GM21360 (cell line): Measurements from ENCODE around the gene ORMDL1.
"Not testable (repeated sequence)": the region's sequence is repeated elsewhere in the genome, so short reads cannot be mapped to it uniquely, and the experiment has no call there.

Experiments used
- ATAC-seq: cut with Tn5 transposase; IDR thresholded peaks from one replicate; pipeline ENCODE4 v1.9.1; 2021; ENCODE audit warnings: mild to moderate bottlenecking, moderate library complexity; ENCODE audit not compliant: unreplicated experiment

ORMDL1 gene

DNA sequence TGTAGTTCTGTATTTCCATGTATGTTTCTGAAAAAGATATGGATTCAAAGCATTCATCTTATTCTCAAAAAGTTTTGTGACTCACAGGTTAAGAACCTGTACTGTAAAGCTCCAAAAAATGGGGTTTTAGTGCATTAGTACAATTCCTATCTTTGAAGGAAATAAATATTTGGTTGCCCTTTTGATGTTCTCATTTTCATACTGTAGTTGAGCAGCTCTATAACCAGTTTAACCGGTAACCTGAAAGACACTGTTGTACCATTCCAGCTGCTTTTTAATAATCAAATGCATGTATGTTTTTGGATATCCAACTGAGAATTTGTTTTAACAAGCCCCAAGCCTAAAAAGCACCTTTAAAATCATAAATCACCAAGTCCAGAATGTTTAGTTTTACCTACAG is 11.9 kb downstream of the ORMDL1 start:
- no peak for ATAC-seq

DNA sequence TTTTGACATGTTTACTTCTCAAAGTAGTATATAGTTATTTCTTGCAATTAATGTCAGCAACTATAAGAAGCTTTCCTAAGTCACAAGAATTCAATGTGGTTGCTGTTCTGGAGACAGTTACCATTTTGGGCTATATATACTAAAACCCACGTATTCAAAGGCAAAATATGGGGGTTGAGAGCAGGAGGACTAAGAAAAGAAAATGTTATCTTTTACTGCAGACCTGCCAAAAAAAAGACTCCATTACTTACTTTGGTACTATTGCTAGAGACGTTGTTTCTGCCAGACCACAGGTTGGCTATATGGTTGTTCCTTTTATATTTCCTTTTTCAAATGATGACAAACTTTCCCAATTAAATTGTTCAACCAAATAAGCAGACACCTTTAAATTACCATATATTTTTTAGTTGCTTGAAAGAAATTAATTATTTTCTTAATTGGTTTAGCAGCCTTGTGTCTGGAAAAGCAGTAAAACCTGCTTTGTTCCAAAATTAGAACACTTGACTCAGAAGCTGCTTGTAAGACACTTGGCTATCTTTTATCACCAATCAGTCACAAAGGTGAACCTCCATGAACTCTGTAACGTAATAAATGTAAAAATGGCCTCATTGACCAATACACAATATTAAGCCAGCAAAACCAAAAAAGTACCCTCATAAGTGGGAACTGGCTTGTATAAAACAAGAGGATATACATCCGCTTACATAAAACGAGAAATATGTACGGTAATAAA is 13.4 kb downstream of the ORMDL1 start:
- no peak for ATAC-seq

DNA sequence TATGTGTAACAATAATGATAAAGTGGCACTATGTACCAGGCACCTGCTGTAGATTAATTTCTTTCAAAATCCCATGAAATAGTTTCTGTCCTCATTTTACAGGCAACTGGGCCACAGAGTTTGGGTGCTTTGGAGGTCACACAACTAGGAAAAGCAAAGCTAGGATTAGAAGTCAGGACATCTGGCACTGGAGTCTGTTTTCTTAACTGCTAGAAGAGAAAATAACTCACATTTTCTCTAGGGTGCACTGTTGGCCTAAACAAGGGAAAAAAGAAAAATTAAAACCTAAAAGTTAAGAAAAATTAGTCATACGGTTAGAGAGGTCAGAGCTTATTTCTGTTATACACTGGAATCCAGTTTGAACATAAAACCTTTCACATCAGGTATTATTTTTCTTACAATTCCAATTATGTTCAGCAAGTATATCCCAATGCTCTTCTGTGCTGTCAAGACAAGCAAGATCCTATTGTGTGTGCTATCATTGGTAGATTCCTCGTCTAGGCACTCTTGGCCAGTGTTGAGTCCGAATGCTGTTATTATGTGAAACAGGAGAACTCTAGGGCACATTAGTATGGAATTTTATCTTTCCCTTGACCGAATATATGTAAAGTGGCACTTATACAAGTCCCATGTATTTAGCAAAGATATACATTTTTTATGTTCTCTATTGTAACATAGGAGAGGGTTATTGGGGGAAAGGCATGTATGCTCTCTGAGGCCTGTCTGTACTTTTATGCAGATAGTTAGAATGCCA is 20.1 kb downstream of the ORMDL1 start:
- no peak for ATAC-seq

DNA sequence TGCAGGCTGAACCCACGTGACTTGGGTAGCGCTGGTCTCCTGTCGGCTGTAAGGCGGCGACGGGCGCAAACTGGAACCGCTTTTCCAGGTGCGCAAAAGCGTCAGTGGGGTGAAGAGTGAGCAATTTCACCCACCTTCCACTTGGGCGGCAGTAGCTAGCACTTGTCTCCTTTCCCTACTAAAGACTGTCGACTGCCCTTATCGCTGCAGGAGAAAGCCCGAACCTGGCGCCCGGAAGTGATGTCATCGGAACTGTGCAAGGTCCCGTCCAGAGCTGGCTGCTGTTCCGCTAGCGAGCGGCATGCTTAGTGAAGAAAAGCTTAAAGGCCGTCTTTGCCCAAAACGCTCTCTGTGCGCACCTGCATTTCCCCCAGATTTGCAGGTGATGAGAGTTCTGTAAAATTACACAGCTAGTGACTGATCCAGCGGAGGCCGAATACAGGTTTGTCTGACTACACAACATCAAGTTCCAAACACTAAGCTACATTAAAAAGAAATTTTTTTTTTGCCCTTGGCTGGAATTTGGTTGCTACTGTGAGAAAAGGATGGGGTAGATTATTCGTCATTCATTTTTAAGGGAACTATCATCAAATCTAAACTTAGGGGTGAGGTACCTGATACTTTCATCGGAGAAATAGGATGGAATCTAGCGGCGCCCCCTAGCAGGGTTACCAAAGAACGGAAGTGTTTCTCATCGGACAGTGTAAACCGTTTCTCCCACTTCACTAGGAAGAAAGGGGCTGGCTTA is 21.4 kb downstream of the ORMDL1 start, which contains the start of gene OSGEPL1:
Gene OSGEPL1, minus strand, starts transcription at position 242 of the 748 bp plus-strand sequence. CDS start 1,152 bp downstream, outside the sequence.
- peak; percentile 97 for ATAC-seq

DNA sequence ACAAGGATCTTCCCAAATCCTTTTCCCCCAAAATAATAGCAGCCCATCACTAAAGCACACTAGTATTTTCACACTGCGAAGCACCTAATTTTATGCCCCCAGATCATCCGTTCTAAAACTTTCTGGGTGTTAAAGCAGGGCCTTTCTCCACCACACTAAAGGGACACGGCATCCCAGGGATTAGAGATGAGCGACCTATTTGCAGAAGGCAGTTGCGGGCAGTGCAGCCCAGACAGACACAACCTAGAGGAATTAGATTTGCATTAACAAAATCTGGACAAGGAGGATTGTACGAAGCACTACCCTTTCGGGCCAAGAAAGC is 21.9 kb downstream of the ORMDL1 start:
- no peak for ATAC-seq

DNA sequence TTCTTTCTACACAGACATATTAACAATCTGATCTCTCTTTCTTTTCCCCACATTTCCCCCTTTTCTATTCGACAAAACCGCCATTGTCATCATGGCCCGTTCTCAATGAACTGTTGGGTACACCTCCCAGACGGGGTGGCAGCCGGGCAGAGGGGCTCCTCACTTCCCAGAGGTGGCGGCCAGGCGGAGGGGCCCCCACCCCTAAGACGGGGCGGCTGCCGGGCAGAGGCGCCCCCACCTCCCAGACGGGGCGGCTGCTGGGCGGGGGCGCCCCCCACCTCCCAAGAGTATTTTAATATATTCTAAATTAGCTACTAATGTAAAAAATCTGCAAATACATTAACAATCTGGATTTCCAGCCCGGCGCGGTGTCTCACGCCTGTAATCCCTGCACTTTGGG is 24.0 kb downstream of the ORMDL1 start:
- not testable (repeated sequence) for ATAC-seq

DNA sequence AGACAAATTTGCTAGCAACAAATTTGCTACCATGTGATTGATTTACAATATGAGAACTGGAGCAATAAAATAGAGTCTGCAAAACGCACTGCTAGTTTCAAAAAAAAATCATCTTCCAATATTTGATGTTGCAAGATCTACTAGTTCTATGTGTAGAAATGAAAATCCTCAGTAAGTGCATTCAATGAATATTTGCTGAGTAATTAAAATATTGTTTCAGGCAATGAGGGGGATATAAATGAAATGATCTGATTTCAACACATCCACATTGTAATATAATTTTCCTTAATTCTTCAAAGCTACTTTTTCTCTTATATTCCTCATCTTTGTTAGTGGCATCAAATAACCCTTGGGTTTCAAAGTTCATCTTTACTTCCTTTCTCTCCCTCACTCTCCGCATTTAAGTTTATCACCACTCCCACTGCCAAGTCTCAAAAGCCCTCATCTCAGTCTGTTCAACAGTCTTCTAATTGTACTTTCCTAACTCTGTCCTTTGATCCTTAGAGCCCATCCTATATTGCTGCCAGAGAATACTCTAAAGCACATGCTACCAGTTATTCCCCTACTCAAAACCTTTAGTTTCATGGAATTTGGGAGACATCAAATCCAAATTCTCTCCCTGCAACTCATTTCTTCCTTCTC is 27.7 kb downstream of the ORMDL1 start:
- no peak for ATAC-seq

DNA sequence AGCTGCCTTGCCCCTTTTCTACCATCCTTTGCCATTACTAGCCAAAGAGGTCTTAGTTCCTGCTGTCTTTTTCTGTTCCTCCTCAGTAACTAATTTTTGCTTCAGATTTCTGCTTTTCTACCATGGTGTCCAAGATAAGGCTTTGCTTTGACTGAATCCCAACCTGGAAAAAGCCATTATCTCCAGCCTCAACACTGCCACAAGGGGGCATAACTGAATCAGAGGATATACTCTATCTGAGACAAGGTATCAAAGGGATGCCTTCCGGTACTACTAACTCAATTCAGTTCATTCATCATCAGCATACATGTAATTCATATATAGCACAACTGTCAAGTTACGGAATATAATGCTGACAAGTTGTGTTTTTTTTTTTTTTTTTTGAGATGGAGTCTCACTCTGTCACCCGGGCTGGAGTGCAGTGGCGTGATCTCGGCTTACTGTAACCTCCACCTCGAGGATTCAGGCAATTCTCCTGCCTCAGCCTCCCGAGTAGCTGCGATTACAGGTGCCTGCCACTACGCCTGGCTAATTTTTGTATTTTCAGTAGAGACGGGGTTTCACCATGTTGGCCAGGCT is 33.0 kb downstream of the ORMDL1 start:
- ATAC-seq: no peak

DNA sequence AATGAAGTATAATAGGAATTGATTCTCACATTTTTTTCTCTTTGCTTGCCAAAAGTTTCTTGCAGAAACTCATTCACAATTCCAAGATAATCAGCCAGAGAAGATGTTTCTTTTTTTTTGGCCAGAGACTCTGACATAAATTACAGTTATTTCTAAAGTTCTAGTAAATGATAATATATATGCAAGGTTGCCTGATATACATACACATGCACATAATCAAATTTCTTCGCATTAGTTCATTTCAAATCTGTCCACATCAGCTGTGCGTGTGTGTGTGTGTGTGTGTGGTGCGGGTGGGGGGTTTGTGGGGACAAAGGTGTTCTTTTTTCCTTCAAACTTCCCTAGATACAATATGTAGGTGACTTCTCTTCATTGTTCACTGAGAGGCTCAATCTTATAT is 54.7 kb downstream of the ORMDL1 start:
- ATAC-seq: no peak

DNA sequence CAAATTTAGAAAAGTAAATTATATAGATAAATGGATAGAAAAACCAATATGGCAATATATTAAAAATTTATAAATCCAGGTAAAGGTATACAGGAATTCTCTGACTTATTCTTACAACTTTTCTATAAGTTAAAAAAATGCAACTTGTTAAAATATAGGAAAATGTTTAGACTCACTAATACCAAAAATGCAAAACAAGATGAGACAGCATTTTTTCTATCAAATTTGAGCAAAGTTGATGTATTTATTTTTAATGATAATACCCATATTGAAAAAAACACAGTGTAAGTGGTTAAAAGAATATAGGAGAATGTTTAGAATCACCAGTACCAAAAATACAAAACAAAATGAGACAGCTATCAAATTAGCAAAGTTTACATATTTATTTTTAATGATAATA is 57.3 kb downstream of the ORMDL1 start:
- no peak for ATAC-seq

DNA sequence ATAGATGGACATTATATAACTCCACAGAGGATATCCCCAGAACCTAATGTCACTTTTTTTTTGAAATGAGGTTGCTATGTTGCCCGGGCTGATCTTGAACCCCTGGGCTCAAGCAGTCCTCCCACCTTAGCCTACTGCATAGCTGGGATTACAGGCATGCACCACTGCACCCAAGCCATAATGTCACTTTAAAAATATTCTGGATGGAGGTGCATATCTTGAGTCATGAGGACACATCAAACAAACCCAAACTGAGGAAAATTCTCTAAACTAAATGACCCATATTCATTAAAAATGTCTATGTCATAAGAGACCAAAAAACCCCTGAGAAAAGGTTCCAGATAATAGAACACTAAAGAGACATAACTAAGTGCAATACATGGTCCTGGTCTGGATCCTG is 57.9 kb downstream of the ORMDL1 start:
- ATAC-seq: no peak

DNA sequence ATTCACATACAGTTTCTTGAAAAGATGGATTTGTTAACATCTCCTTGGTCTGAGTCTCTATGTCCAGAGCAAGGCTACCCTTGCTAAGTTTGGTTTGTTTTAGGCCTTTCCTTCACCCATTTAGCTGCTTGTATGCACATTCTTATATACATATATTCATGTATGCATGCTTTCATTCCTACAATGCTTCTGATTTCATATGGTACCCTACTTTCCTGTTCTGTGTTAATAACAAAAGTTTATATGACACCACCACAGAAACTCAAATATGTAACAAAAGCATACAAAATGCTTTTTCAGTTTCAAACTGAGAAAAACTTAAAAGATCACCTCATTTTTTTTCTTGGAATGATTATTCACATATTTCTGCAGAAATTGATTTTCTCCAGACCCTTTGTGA is 60.9 kb downstream of the ORMDL1 start:
- ATAC-seq: no peak
